DND-41 (cell line): Measurements from ENCODE around the gene TRRAP.

ENCODE experiments used
- CTCF ChIP-seq: IDR thresholded peaks from 2 replicates; pipeline ENCODE4 v1.5.1; 2012; ENCODE audit warnings: borderline replicate concordance, low read length, moderate library complexity, mild to moderate bottlenecking; ENCODE audit not compliant: poor library complexity, severe bottlenecking; ENCODE audit errors: extremely low read depth
- EZH2 ChIP-seq: IDR thresholded peaks from 3 replicates; pipeline ENCODE4 v1.6.1; 2012; ENCODE audit warnings: borderline replicate concordance, low read depth, mild to moderate bottlenecking, moderate library complexity, low read length, inconsistent platforms; ENCODE audit not compliant: severe bottlenecking

- no peak for TF ChIP-seq CTCF
- TF ChIP-seq EZH2 = no peak
Observed at GRCh38 chr7:99004216-99004615, 125.9 kb downstream of the TRRAP start.
